Pons (tissue), 1 donor: ENCODE results near the gene SPATA19.
A peak's percentile ranks its signal among the peaks of the same experiment; 100 is the strongest.

Experiments used
- DNase-seq: peaks from one replicate; pipeline ENCODE4 v3.0.0-alpha.2; 2016; ENCODE audit warnings: low spot score

SPATA19 gene

DNA sequence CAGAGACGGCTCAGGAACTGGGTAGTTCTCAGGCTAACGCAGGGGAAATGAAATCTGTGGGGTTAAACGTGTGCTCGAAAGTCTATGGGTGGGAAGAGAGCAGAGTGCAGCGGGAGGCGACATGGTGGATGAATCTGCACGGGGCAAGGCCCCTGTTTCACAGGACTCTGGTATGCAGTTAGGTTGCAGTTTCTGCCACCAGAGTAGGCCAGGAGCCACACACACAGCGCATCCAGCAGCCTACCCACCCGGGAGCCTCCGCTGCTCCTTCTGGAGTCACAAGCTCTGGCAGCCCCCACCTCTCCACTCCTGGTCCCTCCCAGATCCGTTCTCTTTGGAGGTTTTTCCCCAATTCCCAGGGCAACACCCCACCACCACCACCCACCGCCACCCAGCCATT, 27.0 kb downstream of the SPATA19 start:
- no peak for DNase-seq

- DNase-seq, result no peak
Observed at GRCh38 chr11:133817449-133817848, 27.9 kb downstream of the SPATA19 start.

DNA sequence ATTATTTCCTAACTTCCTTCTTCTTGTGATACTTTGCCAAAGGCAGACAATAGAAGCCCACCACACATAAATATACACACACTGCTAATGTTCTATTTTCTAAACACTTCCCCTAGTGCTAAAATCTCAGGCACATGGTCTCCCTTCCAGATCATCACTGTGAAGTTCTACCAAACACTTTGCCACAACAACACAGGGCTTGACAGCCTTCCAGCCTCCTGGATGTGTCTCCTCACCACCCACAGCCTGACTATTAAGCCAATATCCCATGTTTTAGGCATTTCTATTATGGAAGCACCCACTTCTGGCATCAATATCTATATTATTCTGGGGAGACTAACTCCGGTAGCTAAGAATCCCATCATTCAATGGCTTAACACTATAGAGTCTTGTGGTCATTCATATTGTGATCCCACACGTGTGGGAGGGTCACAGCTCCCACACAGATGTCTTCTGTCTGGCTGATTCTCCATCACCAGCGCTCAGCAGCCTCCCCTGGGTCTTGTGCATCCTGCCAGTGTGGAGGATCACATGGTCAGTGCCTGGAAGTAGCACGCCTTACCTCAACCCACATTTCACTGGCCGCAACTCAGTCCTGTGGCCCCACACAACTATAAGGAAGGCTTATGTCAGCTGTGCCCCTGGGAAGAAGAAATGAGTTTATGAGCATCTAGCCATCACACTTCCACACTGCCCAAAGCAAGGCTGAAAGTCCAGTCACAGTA, 29.0 kb downstream of the SPATA19 start:
- DNase-seq, result no peak

- DNase-seq, result no peak
Observed at GRCh38 chr11:133815636-133816035, 29.7 kb downstream of the SPATA19 start.

DNA sequence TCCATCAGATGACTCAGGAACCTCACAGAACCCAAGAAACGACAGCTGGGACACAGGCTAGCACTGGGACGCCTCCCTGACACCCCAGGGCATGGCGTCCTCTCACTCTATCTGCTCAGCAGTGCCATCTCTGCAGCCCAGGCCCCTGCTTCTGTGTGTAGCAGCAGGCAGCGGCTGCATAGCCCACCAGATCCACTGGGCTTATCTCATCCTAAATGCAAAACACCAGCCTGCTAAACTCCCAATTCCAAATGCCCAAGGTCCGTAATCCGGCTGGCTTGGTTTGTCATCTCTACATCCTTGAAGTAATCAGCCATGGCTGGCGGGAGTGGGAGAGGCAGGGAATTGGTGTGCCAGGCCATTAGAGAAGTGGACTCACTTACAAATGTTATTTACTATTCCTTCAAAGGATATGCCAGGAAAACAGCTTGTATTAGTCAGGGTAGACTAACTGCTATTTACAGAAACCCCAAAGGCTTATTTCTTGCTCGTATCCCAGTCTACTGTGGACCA, 30.7 kb downstream of the SPATA19 start:
- DNase-seq, result no peak

DNA sequence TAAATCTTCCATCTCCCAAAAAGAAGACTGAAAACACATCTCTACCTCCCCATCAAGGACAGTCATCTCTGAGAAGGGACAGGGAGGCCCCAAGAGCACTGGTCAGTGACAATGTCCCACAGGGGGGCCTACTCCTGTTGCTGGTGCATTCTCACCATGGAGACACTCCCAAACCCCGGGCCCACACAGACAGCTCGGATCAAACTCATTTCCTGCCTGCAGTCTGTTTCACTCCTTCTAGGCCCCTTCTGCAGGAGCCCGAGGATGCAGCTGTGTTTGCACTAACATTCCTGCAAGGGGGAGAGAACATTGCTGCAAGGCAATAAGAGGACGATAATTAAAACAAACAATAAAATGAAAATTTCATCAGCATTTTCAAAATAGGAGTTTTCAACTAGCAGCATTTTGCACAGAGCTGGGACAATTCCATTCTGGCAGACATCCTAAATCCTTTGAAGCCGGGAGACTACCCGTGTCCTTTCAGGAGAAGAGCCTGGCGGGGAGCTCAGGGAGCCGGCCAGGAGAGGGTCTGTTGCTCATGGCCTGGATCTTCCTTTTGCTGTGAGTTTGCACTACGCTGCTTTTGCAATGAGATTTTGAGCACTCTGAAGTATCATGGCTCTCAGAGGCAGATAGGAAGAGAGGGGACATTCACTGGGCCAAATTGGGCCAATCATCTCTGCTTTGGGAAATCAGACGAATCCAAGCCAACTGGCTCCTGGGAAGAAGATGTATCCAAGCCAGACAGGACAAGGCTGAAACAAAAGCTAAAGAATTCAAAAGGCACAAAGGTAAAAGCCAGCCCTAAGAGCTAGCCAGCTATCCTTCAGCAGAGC, 33.2 kb downstream of the SPATA19 start:
- no peak for DNase-seq

- DNase-seq, result no peak
Observed at GRCh38 chr11:133810766-133811165, 34.5 kb downstream of the SPATA19 start.

DNA sequence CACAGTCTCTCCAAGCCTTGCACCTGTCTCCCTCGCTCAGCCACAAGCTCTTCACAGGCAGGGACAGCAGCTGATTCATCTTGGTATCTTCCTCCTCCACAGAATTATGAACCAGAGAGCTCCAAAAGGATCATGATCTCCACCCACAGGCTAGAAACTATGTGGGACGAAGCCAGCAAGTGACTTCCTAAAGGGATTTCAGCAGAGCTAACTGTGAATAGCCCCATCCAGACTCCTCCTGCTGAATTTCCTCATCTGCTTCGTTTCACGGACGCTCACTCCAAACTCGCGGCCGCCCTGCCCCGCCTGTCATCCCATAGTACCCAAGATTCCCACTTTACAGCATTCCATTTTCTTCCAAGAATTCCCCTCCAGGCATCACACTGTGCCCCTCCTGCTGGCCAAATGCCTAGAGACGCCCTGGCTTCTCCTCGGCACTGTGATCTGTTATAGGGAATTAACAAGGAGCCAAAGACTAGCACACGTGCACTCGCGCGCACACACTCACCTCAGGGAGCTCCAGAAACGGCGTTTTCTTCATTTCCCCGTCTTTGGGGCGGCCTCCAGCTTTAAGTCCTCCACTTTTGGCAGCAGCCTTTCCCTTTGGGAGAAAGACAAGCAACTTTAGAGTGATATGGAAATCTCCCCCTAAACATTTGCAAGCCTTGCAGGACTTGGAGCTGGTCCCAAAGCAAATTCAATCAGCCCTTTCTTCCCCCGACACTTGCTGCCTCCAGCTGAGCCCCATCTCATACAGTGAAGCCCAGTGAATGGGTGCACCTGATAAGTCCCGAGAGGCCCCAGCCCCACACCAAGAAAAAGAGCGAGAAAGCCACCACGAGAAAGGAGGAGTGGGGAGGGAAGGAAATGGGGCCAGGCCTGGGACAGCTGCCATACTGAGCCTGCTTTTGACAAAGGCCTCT, 35.5 kb downstream of the SPATA19 start:
- DNase-seq, result peak; percentile 73

DNA sequence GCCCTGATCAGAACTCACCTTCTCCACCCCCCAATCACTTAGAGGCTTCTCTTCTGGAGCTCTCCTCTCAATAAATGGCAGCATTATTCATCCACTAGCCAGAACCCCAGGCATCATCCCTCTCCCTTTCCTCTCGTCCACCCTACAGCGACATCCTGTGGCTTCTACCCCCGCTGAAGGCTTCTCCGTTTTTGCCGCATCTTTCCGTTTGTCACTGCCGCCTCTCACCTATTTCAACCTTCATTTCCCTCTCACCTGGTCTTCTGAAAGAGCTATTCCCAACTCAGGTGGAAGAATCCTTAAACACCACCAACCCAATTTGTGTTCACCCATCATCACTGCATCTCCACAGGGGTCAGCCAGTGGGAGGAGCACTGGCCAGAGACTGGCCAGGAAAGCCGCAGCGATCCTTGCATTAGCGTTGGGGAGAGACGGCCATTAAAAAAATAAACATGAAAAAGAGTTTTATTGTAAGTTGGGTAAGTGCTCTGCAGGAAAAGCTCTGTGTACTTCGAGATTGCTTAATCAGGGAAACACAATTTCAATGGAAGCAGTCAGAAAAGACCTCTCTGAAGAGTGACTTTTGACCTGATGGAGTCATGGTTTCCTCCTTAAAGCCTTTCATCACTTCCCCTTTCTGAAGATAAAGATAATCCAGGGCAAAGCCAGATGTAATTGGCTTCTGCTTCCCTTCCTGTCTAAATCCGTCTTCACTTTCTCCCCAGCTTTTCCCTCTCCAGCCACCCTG, 36.7 kb downstream of the SPATA19 start:
- no peak for DNase-seq

DNA sequence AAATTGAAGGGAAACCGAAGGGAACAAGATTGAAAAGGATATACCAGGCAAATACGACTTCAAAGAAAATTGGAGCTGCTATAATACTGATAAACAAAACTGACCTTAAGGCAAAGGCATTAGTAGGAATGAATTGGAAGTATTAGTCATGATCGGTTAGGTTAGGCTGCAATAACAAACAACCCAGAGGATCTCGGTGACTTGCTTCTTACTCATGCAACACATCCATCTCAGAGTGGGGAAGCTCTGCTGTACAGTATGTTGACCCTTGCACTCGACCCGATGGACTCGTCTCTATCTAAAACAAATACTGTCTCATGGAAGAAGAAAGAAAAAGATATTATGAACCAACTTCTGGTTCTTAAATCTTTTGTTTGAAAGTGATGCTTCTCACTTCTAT, 42.3 kb downstream of the SPATA19 start:
- DNase-seq, result no peak

DNA sequence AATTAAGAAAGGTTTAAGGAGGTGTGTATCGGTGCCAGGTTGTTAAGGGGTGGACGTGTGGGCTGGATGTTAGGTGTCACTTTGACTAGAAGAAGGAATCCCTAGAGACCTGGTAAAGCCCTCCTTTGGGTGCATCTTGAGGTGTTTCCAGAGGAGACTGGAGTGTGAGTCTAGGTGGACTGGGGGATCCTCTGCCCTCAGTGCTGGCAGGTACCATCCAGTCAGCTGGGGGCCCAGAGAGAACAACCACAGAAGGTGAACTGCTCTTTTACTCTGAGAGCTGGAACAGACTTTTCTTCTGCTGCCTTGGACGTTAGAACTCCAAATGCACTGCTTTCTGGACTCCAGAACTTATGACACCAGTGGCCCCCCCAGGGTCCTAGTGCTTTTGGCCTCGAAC, 44.0 kb downstream of the SPATA19 start:
- DNase-seq, result no peak

DNA sequence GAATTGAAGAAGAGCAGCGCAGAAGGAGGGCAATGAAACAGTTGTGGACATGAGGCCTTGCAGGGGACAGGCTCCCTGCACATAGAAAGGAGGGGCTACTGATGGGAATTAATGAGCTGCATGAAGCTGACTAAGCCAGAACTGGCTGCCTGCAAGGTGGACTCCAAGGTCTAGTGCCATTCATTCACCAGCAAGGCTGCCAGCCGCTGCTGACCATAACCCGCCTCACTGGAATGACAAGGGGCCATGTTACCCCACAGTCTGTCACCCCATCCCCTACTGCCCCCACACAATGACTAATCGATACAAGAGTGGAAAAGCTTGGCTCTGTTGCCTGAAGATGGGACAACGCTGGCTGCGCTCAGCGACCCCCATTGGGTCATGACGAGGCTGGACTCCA, 44.6 kb downstream of the SPATA19 start:
- DNase-seq, result no peak

- DNase-seq, result no peak
Observed at GRCh38 chr11:133797554-133797953, 47.8 kb downstream of the SPATA19 start.

- no peak for DNase-seq
Observed at GRCh38 chr11:133796043-133796795, 49.1 kb downstream of the SPATA19 start.

DNA sequence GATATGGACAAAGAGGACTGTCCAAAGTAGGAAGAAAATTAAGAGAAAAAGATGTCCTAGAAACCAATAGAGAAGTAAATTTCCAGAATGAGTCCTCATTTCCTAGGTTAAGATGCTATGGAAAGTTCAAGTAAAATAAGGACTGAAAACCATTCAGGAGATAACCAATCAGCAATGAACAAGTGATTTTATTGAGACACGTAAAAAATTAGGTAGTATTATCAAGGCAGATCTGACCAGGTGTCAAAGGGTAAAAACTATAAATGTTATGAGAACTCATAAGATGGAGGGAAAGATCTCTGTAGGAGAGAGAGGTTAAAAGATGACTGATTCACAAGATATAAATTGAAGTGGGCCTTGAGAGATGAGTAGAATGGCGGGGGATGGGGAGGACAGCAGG, 50.2 kb downstream of the SPATA19 start:
- DNase-seq, result no peak

DNA sequence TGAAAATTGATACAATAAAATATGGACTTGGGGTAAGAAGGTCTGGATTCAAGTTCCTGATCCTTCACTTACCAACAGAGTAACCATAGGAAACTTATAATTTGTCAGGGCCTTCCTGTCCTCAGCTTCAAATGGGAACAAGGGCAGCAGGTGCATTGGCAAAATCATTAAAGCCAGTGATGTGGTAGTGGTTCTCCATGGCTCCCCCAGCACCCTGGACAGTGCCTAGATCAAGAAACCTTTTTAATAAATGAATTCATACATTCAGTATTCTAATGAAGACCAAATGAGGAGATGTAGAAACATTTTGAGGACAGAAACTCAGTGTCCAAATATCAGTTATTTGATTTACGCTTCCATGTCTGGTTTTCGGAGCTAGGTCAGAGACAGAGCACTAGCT, 51.1 kb downstream of the SPATA19 start:
- DNase-seq, result no peak

DNA sequence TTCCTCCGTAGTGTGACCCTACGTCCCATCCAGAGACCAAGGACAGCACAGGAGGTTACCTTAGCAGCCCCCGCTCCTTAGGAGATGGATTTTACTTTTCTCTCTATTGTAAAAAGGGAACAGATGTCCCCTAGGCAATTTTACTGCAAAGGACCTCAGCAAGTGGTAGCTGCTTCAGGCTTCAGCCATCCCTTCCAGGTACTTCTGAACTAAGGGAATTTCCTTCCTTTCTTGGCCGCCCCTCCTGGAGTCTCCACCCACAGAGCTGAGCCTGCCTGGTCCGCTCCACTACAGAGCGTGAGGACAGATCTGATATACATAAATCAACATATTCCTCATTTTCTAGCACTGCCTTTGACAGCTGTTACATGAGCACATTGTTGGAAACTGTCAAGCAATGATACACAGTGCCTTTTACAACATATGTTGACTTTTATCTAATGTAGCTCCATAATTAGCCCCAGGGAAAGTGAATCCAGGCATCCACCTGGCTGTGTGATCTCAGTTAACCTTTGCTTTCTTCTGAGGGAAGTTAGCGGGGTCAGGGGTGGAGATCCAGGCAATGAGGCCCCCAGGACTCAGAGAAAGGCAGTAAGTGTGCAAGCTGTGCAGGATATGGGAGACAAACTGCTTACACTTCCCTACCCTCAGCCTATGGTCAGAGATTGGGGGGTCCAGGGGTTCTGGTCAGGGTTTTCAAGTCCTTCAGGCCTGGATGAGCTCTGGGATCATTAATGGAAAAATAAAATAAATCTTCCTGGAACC, 51.9 kb downstream of the SPATA19 start:
- no peak for DNase-seq

DNA sequence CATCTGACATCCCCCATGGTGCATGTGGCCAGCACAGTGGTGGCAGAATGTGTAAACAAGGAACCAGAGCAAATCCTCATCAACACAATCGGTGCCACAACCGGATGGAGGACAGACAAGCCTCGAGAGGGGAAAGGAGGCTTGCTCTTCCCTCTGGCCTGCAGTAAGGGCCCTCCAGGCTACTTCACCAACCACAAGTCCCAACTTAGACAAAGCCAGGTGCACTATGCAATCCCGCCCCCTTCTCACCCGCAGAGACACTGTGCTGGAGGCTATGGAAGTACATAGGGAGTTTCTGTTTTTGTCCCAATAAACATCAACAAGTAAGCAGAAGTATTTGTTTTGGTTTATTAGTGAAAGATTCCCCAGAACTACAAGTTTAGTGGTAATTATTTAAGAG, 54.3 kb downstream of the SPATA19 start:
- no peak for DNase-seq
